Neural cell (in vitro differentiated cells): Measurements from ENCODE around the gene SMAP2. TPM values are rescaled to one million over a fixed set of nuclear protein-coding genes. Genes with fewer than 3 reads are reported as not detected.
A peak's percentile ranks its signal among the peaks of the same experiment; 100 is the strongest.
"Not testable (repeated sequence)": the region's sequence is repeated elsewhere in the genome, so short reads cannot be mapped to it uniquely, and the experiment has no call there.

Experiments
- H2AFZ ChIP-seq: fragments of 200-600, 300-800 bp; sonication (generic), shearing (Covaris generic); 2 replicates; pipeline ENCODE4 v1.6.0; 2014; ENCODE audit warnings: low read depth, mild to moderate bottlenecking, antibody characterized with exemption, low read length, moderate library complexity
- H3F3A ChIP-seq: fragments of 200-600 bp; shearing (Covaris generic); 2 replicates; pipeline ENCODE4 v1.6.1; 2016; ENCODE audit warnings: mild to moderate bottlenecking, moderate library complexity, mixed read lengths, antibody characterized with exemption, low read length; ENCODE audit not compliant: insufficient read depth, poor library complexity, severe bottlenecking
- H3K27ac ChIP-seq: fragments of 200-600, 300-800 bp; sonication (generic), shearing (Covaris generic); 2 replicates; pipeline ENCODE4 v1.5.1; 2014; ENCODE audit warnings: mild to moderate bottlenecking, low read length, moderate library complexity
- H3K27me3 ChIP-seq: fragments of 300-800, 200-600 bp; sonication (generic), shearing (Covaris generic); 2 replicates; pipeline ENCODE4 v1.6.0; 2014; ENCODE audit warnings: mild to moderate bottlenecking, low read depth, low read length, moderate library complexity; ENCODE audit not compliant: insufficient read depth
- H3K36me3 ChIP-seq: fragments of 300-800, 200-600 bp; sonication (generic), shearing (Covaris generic); 2 replicates; pipeline ENCODE4 v1.5.1; 2014; ENCODE audit warnings: mild to moderate bottlenecking, antibody characterized with exemption, low read length, moderate library complexity; ENCODE audit not compliant: insufficient read depth
- H3K4me2 ChIP-seq: fragments of 300-800, 200-600 bp; sonication (generic), shearing (Covaris generic); 2 replicates; pipeline ENCODE4 v1.6.0; 2014; ENCODE audit warnings: mild to moderate bottlenecking, low read length
- H3K4me3 ChIP-seq: fragments of 300-800, 200-600 bp; sonication (generic), shearing (Covaris generic); 2 replicates; pipeline ENCODE4 v1.5.1; 2014; ENCODE audit warnings: mild to moderate bottlenecking, low read length, moderate library complexity
- H3K79me2 ChIP-seq: fragments of 200-600 bp; shearing (Covaris generic); replicated peaks from 2 replicates; pipeline ENCODE4 v1.6.0; 2014; ENCODE audit warnings: mild to moderate bottlenecking, low read length, moderate library complexity; ENCODE audit not compliant: insufficient read depth
- H3K9ac ChIP-seq: fragments of 300-800, 200-600 bp; sonication (generic), shearing (Covaris generic); 2 replicates; pipeline ENCODE4 v1.6.1; 2016; ENCODE audit warnings: mild to moderate bottlenecking, low read length, mixed read lengths
- H3K9me2 ChIP-seq: fragments of 200-600 bp; shearing (Covaris generic); 2 replicates; pipeline ENCODE4 v1.6.1; 2016; ENCODE audit warnings: mild to moderate bottlenecking, low read length, mixed read lengths; ENCODE audit not compliant: insufficient read depth
- H3K9me3 ChIP-seq: fragments of 200-600, 300-800 bp; sonication (generic), shearing (Covaris generic); 2 replicates; pipeline ENCODE4 v1.6.1; 2016; ENCODE audit warnings: mild to moderate bottlenecking, mixed run types, low read length, moderate library complexity, mixed read lengths
- H4K20me1 ChIP-seq: fragments of 200-600 bp; shearing (Covaris generic); 2 replicates; pipeline ENCODE4 v1.6.1; 2016; ENCODE audit warnings: mild to moderate bottlenecking, mixed run types; ENCODE audit not compliant: insufficient read depth
- CTCF ChIP-seq: fragments of 450-650 bp; IDR thresholded peaks from 2 replicates; pipeline ENCODE4 v1.5.1; 2014; ENCODE audit warnings: antibody characterized with exemption, mild to moderate bottlenecking, moderate library complexity; ENCODE audit not compliant: poor library complexity, severe bottlenecking
- EP300 ChIP-seq: fragments of 450-650 bp; conservative IDR thresholded peaks from 2 replicates; pipeline ENCODE4 v1.6.1; 2014; ENCODE audit warnings: antibody characterized with exemption, mild to moderate bottlenecking, moderate library complexity; ENCODE audit not compliant: poor library complexity, severe bottlenecking
- EZH2 ChIP-seq: fragments of 200-600, 300-800 bp; shearing (Covaris generic), sonication (generic); IDR thresholded peaks from 2 replicates; pipeline ENCODE4 v1.6.1; 2014; ENCODE audit warnings: antibody characterized with exemption, low read length, borderline replicate concordance, mild to moderate bottlenecking; ENCODE audit not compliant: insufficient read depth, poor library complexity, severe bottlenecking
- MXI1 ChIP-seq: fragments of 450-650 bp; conservative IDR thresholded peaks from 2 replicates; pipeline ENCODE4 v1.6.1; 2014; ENCODE audit warnings: antibody characterized with exemption, mild to moderate bottlenecking; ENCODE audit not compliant: poor library complexity, severe bottlenecking
- POLR2AphosphoS5 ChIP-seq: IDR thresholded peaks from 2 replicates; pipeline ENCODE4 v1.6.1; 2012
- RAD21 ChIP-seq: fragments of 450-650 bp; conservative IDR thresholded peaks from 2 replicates; pipeline ENCODE4 v1.6.1; 2014; ENCODE audit warnings: antibody characterized with exemption, mild to moderate bottlenecking, moderate library complexity
- REST ChIP-seq: IDR thresholded peaks from 2 replicates; pipeline ENCODE4 v1.6.1; 2012; ENCODE audit warnings: borderline replicate concordance
- SMC3 ChIP-seq: fragments of 450-650 bp; conservative IDR thresholded peaks from 2 replicates; pipeline ENCODE4 v1.6.1; 2014; ENCODE audit warnings: antibody characterized with exemption, mild to moderate bottlenecking, moderate library complexity; ENCODE audit not compliant: poor library complexity
- TAF1 ChIP-seq: IDR thresholded peaks from 2 replicates; pipeline ENCODE4 v1.6.1; 2012; ENCODE audit warnings: low read depth
- polyA plus RNA-seq: library from polyadenylated mRNA; depleted of rRNA; stranded (reverse); fragments of >200 nt; gene quantifications from 2 replicates; pipeline ENCODE4 v1.2.3, GENCODE V29; 2014

The SMAP2 gene
- polyA plus RNA-seq, 1 donor from 2014 or later, result 46.8 TPM

- Histone ChIP-seq H4K20me1 (no peaks in the 10 kb centered on the region), H2AFZ (no peak overlapping the region), H3K79me2 (peaks cover 19% of the 10 kb centered on the region), H3K9me2 (no peaks in the 10 kb centered on the region), H3K4me3 (no peak overlapping the region), H3K9me3 (no peaks in the 10 kb centered on the region), H3K36me3 (no peaks in the 10 kb centered on the region), H3K9ac (no peak overlapping the region), H3K27ac (peak overlapping the region; percentile 40), H3F3A (no peaks in the 10 kb centered on the region), H3K27me3 (no peaks in the 10 kb centered on the region), H3K4me2 (no peak overlapping the region)
- no peak for TF ChIP-seq RAD21
- no peak for TF ChIP-seq TAF1
- TF ChIP-seq EZH2, result no peak
- TF ChIP-seq MXI1, result no peak
- no peak for TF ChIP-seq CTCF
- no peak for TF ChIP-seq SMC3
- no peak for TF ChIP-seq EP300
- TF ChIP-seq POLR2AphosphoS5, result no peak
- no peak for TF ChIP-seq REST
These were observed 13.3 kb downstream of the SMAP2 start for GRCh38 chr1:40386796-40387195.

GRCh38 chr1:40387381-40388306 lies 14.1 kb downstream of the SMAP2 start:
- H3K4me3 ChIP-seq, H4K20me1 ChIP-seq: not testable (repeated sequence)

GRCh38 chr1:40388456-40389321 lies 15.2 kb downstream of the SMAP2 start:
- H3K27ac ChIP-seq, H3K9me3 ChIP-seq, H3F3A ChIP-seq, H3K36me3 ChIP-seq, H3K9ac ChIP-seq, H3K79me2 ChIP-seq, H3K9me2 ChIP-seq, H2AFZ ChIP-seq, H3K27me3 ChIP-seq, H3K4me2 ChIP-seq, H3K4me3 ChIP-seq, H4K20me1 ChIP-seq: not testable (repeated sequence)

More at GRCh38 chr1:40387381-40388306, 14.1 kb downstream of the SMAP2 start:
- not testable (repeated sequence) for H3F3A ChIP-seq, H3K9ac ChIP-seq, H3K36me3 ChIP-seq, H2AFZ ChIP-seq, H3K4me2 ChIP-seq, H3K9me2 ChIP-seq, H3K27ac ChIP-seq, H3K27me3 ChIP-seq, H3K9me3 ChIP-seq
- H3K79me2 ChIP-seq, result peaks cover 16% of the 10 kb centered on the region
